ENCODE measurements around the gene ABCF2. TPM values are rescaled to one million over a fixed set of nuclear protein-coding genes. Genes with fewer than 3 reads are reported as not detected.

Gene ABCF2
- total RNA-seq, 4 donors from 2014 or later = 30.5 to 43.1 (median 36.5) TPM

- WGBS, 2 donors (ENCODE audit: low coverage in 1 of 2) = 67% methylated on average over 1 of the region's 17 CpGs; no CpG with 5 or more reads in 1 of the 2 donors
- TF ChIP-seq POLR2A (IDR thresholded peaks at IDR 0.05) (no peak), CTCF (IDR thresholded peaks at IDR 0.05) (no peak), EP300 (IDR thresholded peaks at IDR 0.05) (no peak), POLR2AphosphoS5 (IDR thresholded peaks at IDR 0.05) (no peak)
- Histone ChIP-seq H3K4me1 (peaks cover 0 to 18% (median 10%) of the 10 kb centered on the region in 3 donors), H3K9me3 (no peaks in the 10 kb centered on the region), H3K27me3 (no peaks in the 10 kb centered on the region), H3K36me3 (peaks cover 0 to 81% of the 10 kb centered on the region in 2 donors), H3K27ac (no peak overlapping the region), H3K4me3 (no peak overlapping the region)
- ATAC-seq = no peak
Measured at GRCh38 chr7:151238190-151238810, 11.3 kb upstream of the ABCF2 start.

- ATAC-seq = no peak
- no peaks in the 10 kb centered on the region for H3K9me3 ChIP-seq
- H3K4me3 ChIP-seq = no peak overlapping the region
- peaks cover 0 to 79% of the 10 kb centered on the region in 2 donors for H3K36me3 ChIP-seq
- H3K4me1 ChIP-seq = peaks cover 0 to 16% (median 12%) of the 10 kb centered on the region in 3 donors
- H3K27me3 ChIP-seq = no peaks in the 10 kb centered on the region
- H3K27ac ChIP-seq = no peak overlapping the region
- TF ChIP-seq POLR2AphosphoS5 (IDR thresholded peaks at IDR 0.05) (no peak), CTCF (IDR thresholded peaks at IDR 0.05) (no peak), POLR2A (IDR thresholded peaks at IDR 0.05) (no peak), EP300 (IDR thresholded peaks at IDR 0.05) (no peak)
- WGBS, 2 donors (ENCODE audit: low coverage in 1 of 2) = 73% methylated on average over 4 of the region's 44 CpGs; no CpG with 5 or more reads in 1 of the 2 donors
Measured at GRCh38 chr7:151237244-151238189, 10.5 kb upstream of the ABCF2 start.

GRCh38 chr7:151236406-151236805 is 9.4 kb upstream of the ABCF2 start:
- 69 to 88% methylated on average over 7 to 12 of the region's 13 CpGs for WGBS, 2 donors (ENCODE audit: low coverage in 1 of 2)
- Histone ChIP-seq H3K4me1 (peaks cover 0 to 24% (median 17%) of the 10 kb centered on the region in 3 donors), H3K9me3 (no peaks in the 10 kb centered on the region), H3K4me3 (no peak overlapping the region), H3K27me3 (no peaks in the 10 kb centered on the region), H3K27ac (no peak overlapping the region), H3K36me3 (peaks cover 0 to 68% of the 10 kb centered on the region in 2 donors)
- TF ChIP-seq POLR2A (IDR thresholded peaks at IDR 0.05) (no peak), CTCF (IDR thresholded peaks at IDR 0.05) (no peak), EP300 (IDR thresholded peaks at IDR 0.05) (no peak), POLR2AphosphoS5 (IDR thresholded peaks at IDR 0.05) (no peak)
- no peak for ATAC-seq

GRCh38 chr7:151235091-151235787 is 8.2 kb upstream of the ABCF2 start:
- no peak overlapping the region for H3K27ac ChIP-seq
- H3K9me3 ChIP-seq = no peaks in the 10 kb centered on the region
- no peak overlapping the region for H3K4me3 ChIP-seq
- peaks cover 0 to 27% (median 17%) of the 10 kb centered on the region in 3 donors for H3K4me1 ChIP-seq
- WGBS, 2 donors (ENCODE audit: low coverage in 1 of 2) = 90% methylated on average over 6 of the region's 28 CpGs; no CpG with 5 or more reads in 1 of the 2 donors
- ATAC-seq = no peak
- TF ChIP-seq POLR2A (IDR thresholded peaks at IDR 0.05) (no peak), EP300 (IDR thresholded peaks at IDR 0.05) (no peak), POLR2AphosphoS5 (IDR thresholded peaks at IDR 0.05) (no peak), CTCF (IDR thresholded peaks at IDR 0.05) (no peak)
- H3K27me3 ChIP-seq = no peaks in the 10 kb centered on the region
- peaks cover 0 to 56% of the 10 kb centered on the region in 2 donors for H3K36me3 ChIP-seq

Measured in gastroesophageal sphincter (tissue), 4 donors.